Stimulated activated CD4-positive, alpha-beta T cell treated with anti-CD3 and anti-CD28 coated beads, Interleukin-2, amount 100 ng/mL, for 24 hours (primary cell): ENCODE measurements around the gene COX19.

ENCODE experiments used
- DNase-seq, 2 donors: peaks; one replicate each; pipeline ENCODE4 v3.0.0-alpha.2; 2020

COX19 gene

DNA sequence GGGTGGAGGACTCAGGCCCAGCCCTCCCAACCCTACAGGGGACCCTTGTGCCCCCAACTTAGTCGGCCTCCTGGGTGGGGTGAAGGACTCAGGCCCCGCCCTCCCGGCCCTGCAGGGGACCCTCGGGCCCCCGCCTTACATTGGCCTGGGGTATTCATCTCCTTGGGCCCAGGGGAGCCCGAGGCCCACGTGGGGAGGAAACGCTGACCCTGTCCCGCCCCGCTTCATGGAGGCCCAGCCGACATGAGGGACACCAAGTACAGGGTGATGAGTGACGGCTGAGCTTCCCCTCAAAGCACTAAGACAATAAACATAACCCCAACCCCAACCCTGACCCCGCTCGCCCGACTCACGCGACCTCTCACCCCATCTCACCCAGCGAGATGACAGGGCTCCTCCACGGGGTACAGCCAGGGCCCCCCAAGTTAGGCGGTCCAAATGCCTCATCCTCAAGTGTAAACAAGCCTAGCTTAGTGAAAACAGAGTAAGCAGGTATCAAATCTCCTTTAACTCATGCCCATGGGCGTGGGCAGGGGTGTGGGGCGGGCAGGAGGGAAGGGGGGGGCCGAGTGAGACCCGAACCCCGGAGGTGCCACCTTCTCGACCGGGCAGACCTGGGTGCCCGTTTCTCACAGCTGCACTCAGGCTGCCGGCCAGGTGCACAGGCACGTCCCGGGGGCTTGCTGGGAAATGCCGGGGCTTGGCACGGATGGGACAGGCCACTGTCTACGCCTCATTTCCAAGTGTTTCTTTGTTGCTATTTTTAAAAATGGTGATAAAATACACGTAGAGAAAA, 15.8 kb upstream of the COX19 start:
- DNase-seq: no peak

DNA sequence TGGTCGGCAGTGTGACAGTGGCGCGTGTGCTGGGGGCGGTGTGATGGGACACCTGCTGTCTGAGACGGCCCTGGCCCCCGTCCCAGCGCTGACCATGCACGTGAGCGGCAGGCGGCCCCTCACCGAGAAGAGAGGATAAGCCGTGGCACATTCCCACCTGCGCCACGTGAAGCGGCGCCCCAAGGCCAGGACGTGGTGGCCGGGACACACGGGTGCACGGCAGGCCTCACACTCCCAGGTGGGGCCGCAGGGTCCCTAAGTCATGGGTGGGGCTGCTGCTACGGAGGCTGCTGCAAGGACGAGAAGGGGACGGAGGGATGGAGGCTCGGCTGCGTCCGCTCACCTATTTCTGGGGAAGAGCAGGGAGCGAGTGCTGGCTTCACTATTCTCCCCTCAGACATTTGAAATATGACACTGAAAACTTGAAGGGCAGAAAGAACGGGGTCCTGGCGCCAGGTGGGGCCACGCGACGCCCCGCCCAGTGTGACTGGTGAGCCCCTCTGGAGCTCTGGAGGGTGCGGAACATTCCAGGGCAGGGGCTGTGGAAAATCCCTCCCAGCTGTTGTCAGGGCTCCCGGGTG, 15.1 kb upstream of the COX19 start:
- DNase-seq: no peak

DNA sequence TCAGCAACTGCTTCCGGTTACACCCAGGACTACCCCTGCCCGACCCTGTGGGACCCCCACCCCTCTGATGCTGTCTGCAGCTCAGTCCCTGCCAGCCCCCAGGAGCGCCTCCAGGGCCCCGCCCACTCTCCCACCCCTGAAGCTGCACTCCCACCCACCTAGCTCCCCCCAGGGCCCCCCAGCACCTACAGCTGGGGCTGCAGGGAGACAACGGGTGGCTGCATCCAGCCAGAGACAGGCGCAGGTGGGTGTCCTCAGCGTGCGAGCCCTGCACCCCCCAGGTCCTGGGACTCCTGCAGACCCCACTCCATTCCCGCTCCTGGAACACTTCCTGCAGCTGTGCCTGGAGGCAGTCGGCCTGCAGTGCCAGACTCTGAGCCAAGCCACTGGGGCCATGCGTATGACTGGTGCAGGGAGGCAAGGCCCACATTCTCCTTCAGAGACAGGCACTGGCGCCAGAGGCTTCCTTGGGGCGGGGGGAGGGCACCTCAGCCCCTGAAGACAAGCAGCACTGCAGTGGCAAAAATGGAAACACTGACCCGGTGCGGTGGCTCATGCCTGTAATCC, 13.7 kb upstream of the COX19 start:
- no peak for DNase-seq

DNA sequence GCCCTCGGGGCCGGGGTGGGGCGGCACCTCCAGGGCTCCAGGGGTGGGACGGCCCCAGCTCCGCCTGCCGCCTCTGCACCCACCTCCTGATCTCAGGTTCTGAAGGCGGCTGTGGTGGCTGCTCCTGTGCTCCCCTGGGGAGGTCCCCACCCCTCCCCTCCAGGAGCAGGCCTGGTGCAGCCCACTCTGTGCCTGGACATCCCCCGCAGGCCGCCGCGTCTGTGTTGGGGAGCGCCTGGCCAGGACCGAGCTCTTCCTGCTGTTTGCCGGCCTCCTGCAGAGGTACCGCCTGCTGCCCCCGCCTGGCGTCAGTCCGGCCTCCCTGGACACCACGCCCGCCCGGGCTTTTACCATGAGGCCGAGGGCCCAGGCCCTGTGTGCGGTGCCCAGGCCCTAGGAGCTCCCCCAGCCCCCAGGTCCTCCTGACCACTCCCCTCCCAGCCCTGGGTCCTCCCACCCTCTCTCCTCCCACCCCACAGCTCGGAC, 13.1 kb upstream of the COX19 start:
- no peak for DNase-seq

DNA sequence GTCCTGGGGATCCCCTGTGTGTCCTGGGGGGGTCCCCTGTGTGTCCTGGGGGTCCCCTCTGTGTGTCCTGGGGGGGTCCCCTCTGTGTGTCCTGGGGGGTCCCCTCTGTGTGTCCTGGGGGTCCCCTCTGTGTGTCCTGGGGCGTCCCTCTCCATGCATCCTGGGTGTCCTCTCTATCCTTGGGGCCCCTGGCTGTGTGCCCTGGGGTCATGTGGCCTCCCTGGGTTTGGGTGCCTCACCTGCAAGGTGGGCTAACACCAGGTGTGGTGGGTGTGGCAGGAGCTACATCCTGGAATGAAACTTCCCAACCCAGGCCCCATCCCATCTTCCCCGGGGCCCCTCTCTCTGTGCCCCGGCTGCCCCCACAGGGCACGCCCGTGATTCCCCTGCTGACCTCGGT, 12.6 kb upstream of the COX19 start:
- DNase-seq: no peak

DNA sequence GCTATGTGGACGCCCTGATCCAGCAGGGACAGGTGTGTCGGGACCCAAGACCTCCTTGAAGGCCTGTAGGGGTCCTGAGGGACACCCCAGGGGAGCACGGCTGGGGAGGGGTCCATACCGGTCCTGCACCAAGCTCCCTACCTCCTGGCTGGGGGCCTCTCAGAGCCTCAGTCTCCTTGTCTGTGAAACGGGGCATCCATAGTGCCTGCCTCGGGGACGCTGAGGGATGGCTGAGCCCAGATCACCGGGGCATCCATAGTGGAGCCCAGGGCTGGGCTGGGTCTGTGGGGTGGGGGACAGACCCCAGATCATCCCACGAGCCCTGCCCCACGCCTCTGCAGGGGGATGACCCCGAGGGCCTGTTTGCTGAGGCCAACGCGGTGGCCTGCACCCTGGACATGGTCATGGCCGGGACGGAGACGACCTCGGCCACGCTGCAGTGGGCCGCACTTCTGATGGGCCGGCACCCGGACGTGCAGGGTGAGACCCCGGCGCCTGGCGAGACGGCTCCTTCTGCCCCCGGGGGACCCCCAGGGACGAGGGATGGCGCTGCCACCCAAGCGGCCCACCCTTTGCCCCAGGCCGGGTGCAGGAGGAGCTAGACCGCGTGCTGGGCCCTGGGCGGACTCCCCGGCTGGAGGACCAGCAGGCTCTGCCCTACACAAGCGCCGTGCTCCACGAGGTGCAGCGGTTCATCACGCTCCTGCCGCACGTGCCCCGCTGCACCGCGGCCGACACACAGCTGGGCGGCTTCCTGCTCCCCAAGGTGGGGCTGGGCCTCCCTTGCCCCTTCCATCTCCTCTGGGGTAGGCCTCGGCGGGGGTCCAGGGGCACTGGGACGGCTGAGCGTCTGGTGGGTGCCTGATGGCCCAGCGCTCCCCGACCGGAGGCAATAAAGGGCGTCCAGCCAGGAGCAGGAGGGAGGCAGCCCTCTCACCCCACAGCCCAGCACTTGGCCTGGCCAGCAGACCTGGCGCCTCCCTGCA, 11.7 kb upstream of the COX19 start:
- DNase-seq: no peak

DNA sequence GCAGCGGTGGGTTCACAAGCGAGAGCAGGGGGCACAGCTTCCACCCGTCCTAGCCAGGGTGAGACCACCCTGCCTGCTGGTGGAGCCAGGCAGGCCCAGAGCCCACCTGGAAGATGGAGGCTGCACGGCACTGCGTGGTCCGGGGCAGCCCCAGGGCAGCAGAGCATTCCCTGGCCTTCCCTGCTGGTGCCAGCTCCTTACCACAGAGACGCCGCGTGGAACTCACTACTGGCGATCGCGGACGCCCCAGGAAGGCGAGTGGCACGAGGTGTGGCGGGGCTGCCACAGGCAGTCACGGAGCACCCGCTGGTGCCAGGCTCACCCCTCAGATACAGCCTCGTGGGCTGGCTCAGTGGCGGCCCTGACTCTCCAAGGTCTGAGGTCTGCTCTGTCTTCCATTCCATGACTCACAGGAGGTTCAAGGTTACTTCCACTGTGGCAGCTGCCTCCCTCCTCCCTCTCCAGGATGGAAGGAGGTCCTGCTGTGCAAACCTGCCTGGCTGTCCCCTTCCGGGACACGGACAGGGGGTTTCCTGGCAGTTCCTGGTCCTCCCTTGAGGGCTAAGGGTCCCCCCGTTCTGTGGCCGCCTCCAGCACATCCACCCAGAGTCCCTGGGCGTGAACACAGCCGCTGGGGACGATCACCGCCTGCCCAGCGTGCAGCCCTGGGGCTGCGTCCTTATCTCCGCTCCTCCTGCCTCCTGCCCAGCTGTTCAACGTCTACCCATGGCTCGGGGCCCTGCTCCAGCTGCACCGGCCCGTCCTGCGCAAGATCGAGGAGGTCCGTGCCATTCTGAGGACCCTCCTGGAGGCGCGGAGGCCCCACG, 10.8 kb upstream of the COX19 start:
- no peak for DNase-seq

DNA sequence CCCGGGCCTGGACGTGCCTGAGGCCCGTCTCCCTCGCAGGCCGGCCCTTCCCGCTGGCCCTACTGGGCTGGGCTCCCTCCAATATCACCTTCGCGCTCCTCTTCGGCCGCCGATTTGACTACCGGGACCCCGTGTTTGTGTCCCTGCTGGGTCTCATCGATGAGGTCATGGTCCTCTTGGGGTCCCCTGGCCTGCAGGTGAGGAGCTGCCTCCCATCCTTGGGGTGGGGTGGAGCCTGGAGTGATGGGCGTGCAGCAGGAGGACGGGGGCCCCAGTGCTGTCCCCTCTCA, 9.7 kb upstream of the COX19 start:
- DNase-seq: no peak

DNA sequence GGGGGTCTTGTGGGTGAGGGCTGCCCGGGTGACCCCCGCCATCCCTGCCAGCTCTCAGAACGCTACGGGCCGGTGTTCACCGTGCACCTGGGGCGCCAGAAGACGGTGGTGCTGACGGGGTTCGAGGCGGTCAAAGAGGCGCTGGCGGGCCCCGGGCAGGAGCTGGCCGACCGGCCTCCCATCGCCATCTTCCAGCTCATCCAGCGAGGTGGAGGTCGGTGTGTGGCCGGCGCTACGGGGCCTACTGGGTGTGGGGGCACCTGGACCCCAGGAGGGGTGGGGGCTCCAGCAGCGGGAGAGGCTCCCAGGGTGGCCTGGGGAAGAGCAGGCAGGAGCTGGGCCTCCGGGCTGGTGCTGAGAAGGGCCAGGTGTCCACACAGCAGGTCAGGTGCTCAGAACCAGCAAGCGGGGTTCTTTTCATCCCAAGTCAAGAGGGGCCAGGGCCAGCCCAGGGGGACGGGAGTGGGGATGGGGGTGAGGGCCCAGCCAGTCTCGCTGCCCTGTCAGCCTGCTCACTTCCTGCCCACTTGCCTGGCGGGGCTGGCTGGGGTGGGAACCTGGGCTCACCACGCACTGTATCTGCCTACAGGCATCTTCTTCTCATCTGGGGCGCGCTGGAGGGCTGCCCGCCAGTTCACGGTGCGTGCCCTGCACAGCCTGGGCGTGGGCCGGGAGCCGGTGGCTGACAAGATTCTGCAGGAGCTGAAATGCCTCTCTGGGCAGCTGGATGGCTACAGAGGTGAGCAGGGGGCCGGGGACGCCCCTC, 9.2 kb upstream of the COX19 start:
- DNase-seq: no peak

DNA sequence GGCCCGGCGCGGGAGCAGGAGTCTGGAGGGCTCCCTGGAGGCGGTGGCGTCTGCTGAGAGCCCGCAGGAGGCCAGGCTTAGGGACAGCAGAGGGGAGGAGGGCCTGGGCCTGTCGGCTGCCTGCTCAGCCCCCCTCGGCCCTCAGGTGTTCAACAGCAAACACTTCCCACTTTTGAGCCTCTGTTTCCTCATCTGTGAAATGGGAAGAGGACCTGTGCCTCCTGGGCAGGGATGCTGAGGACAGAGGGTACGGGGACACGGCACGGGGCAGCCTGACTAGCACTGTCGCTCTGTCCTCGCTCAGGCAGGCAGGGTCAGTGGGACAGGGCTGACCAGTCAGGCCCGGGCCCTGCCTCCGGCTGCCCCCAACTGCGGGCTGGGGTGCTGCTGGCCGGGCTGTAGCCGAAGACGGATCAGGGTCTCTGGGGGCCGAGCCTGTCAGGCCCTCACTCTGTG, 8.3 kb upstream of the COX19 start:
- DNase-seq: no peak

DNA sequence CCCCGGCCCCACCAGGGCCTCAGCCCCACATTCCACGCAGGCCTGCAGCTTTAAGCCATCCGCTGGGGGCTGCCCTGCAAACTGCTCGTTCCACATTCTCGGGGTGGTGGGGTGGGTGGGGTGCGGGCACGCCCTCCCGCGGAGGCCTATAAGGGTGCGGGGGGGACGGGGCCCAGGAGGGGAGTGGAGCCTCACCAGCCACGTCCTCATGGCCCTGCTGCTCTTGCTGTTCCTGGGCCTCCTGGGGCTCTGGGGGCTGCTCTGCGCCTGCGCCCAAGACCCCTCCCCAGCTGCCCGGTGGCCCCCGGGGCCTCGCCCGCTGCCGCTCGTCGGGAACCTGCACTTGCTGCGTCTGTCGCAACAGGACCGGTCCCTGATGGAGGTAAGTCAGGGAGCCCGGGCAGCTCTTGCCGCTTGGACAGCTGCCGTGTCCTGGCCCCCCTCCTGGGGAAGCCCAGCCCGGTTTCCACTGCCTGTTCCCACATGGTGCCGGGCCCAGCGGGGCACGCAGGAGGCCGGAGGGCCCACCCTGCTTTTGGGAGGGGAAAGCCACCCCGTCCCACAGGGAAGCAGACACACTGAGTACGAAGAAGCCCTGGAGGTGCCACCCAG, 7.8 kb upstream of the COX19 start, which contains the start of gene CYP2W1:
CYP2W1 (plus strand) TSS at position 178 of the 612 bp plus-strand sequence; CDS start at position 209, 31 bp downstream.
- DNase-seq: no peak

DNA sequence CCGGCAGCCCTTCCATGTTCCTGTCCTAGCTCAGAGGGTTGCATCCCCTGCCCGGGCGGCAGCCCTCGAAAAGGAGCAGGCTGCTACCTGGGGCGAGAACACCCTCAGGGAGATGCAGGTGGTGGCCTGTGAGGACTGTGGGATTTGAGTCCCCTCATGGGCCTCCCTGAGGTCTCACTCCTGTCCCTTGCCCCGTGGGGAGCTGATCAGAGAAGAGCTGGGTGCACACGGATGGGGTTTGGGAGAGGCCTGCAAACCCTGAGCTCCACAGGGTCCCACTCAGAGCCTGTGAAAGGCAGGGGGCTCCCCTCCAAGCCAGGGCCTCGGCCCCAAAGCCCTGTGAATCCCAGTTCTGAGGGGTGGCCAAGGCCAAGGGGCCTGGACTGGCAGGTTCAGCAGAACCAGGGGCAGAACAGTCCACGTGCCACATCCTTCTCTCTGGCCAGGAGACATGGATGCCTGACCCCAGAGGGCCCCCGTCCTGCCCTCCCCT, 7.2 kb upstream of the COX19 start:
- DNase-seq: no peak

DNA sequence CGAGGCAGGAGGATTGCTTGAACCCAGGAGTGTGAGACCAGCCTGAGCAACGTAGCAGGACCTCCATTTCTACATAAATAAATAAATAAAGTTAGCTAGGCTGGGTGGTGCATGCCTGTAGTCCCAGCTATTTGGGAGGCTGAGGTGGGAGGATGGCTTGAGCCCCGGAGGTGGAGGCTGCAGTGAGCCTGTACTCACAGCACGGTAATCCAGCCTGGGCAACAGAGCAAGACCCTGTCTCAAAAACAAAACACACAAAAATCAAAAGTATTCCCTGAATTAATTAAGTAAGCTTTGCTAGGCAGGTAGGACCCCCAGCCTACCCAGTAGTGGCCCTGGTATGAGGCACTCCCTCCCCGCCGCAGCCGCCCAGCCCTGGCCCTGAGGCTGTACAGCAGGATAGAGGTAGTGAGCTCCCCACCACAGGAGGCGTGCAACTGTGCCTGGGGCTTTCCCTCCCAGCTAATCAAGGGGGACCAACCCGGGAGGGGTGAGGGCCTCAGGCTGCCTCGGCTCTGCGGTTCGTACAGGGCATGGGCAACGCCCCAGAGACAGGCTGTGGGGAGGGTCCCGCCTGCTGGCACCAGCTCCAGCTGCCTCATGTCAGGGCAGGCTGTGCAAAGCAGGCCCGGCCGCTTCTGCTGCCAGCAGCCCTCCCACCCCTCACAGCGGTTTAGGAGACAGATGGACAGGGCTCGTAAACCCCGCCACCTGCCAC, 6.6 kb upstream of the COX19 start:
- no peak for DNase-seq

DNA sequence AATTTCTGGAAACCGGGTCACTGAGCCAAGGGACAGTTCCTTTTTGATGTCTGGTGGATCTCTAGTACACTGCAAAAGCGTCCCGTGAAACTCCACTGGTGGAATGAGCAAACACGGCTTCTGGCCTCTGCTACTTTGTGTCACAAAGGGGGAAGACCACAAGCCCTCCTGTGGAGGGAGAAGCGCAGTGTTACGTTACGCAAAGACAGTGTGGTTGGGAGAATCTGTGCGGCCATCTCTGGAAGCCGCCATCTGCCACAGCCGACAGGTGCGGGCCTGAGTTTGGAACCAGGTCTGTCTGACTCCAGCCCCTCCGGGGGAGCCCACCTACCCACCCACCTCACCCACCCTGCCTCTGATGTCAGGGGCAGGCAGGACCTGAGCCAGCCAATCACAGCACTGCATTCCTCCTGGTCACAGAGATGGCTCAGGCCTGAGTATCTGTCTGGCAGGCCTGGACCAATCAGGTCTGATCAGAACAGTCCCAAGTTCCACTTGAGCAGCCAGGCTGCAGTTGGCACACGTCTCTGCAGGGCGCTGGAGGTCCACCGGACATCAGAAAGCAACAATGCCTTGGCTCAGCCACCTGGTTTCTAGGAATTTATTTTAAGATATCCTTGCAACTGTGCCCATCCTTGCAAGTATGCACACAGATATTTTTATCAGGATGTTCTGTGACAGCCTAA, 4.7 kb upstream of the COX19 start:
- no peak for DNase-seq

DNA sequence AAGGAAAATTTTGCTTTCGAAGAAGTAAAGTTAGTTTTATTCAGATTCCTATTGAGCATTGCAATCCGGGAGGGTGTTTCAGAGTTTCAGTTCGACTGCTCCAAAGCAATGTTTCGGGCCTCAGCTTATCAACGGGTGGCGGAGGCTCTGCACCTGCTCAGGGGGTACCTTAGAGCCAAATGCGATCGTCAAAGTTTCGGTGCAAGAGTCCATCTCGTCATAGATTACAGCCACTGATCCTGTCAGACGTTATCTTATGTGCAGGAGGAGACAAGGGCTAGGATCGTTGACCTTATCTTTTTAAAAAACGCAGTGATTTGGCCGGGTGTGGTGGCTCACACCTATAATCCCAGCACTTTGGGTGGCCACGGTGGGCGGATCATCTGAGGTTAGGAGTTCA, 3.8 kb upstream of the COX19 start:
- no peak for DNase-seq

DNA sequence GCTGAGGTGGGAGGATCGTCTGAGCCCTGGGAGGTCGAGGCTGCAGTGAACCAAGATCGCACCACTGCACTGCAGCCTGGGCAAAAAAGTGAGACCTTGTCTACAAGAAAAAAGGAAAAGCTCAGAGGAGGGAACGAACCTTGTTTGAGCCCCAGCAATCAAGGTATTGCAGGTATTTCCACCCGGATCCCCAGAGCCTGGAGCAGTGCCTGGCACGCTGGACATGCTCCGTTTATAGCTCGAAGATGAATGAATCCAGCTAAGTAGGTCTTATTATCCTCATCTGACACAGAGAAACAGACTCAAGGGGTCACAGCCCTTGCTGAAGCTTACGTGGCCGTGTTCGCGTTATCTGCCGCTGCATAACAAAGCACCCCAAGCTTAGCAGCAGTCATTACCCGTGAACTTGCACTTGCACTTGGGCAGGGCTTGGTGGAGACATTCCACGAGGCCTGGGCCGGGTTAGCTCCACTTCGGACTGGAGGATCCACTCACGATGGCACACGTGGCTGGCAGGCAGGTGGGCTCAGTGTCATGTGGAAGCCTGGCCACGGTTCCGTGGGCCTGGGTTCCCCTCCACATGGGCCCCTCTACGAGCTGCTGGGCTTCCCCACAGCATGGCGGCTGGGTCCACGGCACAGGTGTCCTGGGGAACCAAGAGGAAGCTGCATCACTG, 3.2 kb upstream of the COX19 start:
- DNase-seq: no peak

DNA sequence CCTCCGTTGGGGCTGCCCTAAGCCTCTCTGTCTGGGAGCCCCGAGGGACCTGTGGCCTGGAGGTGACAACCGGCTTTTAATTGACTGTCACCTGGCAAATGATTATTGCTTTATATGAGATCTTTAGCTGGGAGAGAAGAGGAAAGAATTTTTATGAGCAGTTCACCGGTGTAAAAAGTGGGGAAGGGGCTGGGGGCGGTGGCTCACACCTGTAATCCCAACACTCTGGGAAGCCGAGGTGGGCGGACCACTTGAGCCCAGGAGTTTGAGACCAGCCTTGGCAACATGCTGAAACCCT, 2.6 kb upstream of the COX19 start:
- no peak for DNase-seq

DNA sequence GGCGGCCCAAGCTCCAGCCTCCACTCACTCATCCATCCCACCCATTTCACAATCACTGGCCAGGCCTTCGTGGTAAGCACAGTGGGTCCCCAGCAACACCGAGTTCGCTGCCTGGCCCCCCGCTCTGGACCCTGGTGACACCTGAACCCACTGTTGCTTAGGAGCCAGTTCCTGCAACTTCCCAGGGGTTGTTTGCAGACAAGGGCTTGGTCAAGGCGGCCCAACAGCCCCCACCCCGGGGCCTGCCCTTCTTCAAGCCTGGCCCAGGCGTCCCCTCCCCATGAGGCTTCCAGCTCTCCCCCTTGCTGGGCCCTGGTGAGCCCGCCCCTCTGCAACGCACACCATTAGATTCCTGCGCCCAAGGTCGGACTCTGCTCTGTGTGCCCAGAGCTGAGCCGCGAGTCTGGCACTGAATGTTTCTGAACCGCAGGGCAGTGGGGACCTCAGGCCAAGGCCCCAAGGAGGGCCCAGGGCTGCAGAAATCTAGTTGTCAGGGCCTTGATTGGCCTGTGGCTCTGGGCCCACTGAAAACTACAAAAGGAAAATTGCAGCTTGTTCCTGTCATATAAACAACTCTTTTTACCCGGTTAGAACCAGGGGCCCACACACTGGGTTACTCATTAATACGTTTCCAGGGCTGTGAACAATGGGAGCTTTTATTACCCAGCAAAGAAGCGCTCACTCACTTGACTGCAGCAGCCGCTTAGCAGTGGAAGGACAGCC, 2.1 kb upstream of the COX19 start:
- DNase-seq: no peak
